ENCODE results near the gene PRRX2.

The PRRX2 gene

GRCh38 chr9:129682381-129682780 lies 16.9 kb downstream of the PRRX2 start:
- no peak for DNase-seq

GRCh38 chr9:129685220-129685932 lies 19.9 kb downstream of the PRRX2 start:
- DNase-seq = no peak

- no peak for DNase-seq
These were observed 20.4 kb downstream of the PRRX2 start for GRCh38 chr9:129685933-129686259.

- DNase-seq = no peak
These were observed 21.3 kb downstream of the PRRX2 start for GRCh38 chr9:129686736-129687135.

- DNase-seq = no peak
These were observed 21.9 kb downstream of the PRRX2 start for GRCh38 chr9:129687391-129687790.

- DNase-seq = no peak
These were observed 23.0 kb downstream of the PRRX2 start for GRCh38 chr9:129688285-129689043.

GRCh38 chr9:129692534-129692933 lies 27.1 kb downstream of the PRRX2 start:
- DNase-seq = no peak

GRCh38 chr9:129693741-129694140 lies 28.3 kb downstream of the PRRX2 start:
- no peak for DNase-seq

- DNase-seq = no peak
These were observed 28.8 kb downstream of the PRRX2 start for GRCh38 chr9:129694243-129694646.

- no peak for DNase-seq
These were observed 30.4 kb downstream of the PRRX2 start for GRCh38 chr9:129695870-129696269.

GRCh38 chr9:129696944-129697655 lies 31.7 kb downstream of the PRRX2 start:
- peak; percentile 39 for DNase-seq

- DNase-seq = peak; percentile 71
These were observed 32.3 kb downstream of the PRRX2 start for GRCh38 chr9:129697656-129698253.

- peak; percentile 51 for DNase-seq
These were observed 32.9 kb downstream of the PRRX2 start for GRCh38 chr9:129698254-129698757.

- DNase-seq = no peak
These were observed 35.6 kb downstream of the PRRX2 start for GRCh38 chr9:129701054-129701453.

- DNase-seq = no peak
These were observed 36.1 kb downstream of the PRRX2 start for GRCh38 chr9:129701549-129701948.

- DNase-seq = no peak
These were observed 37.4 kb downstream of the PRRX2 start for GRCh38 chr9:129702589-129703520.

GRCh38 chr9:129703667-129704355 lies 38.4 kb downstream of the PRRX2 start:
- no peak for DNase-seq

- no peak for DNase-seq
These were observed 39.4 kb downstream of the PRRX2 start for GRCh38 chr9:129704807-129705206.

GRCh38 chr9:129708793-129709192 lies 43.3 kb downstream of the PRRX2 start:
- DNase-seq = no peak

GRCh38 chr9:129709438-129710168 lies 44.2 kb downstream of the PRRX2 start:
- no peak for DNase-seq

GRCh38 chr9:129710169-129710453 lies 44.7 kb downstream of the PRRX2 start:
- no peak for DNase-seq
